NCI-H345 treated with DMSO at 0.1 percent for 48 hours (cell line): Measurements from ENCODE around the gene IQCK.

Source experiments
- DNase-seq: peaks from one replicate; lab custom pipeline; 2025; ENCODE audit not compliant: unreplicated experiment; lab: John Stamatoyannopoulos, UW

Gene IQCK

DNA sequence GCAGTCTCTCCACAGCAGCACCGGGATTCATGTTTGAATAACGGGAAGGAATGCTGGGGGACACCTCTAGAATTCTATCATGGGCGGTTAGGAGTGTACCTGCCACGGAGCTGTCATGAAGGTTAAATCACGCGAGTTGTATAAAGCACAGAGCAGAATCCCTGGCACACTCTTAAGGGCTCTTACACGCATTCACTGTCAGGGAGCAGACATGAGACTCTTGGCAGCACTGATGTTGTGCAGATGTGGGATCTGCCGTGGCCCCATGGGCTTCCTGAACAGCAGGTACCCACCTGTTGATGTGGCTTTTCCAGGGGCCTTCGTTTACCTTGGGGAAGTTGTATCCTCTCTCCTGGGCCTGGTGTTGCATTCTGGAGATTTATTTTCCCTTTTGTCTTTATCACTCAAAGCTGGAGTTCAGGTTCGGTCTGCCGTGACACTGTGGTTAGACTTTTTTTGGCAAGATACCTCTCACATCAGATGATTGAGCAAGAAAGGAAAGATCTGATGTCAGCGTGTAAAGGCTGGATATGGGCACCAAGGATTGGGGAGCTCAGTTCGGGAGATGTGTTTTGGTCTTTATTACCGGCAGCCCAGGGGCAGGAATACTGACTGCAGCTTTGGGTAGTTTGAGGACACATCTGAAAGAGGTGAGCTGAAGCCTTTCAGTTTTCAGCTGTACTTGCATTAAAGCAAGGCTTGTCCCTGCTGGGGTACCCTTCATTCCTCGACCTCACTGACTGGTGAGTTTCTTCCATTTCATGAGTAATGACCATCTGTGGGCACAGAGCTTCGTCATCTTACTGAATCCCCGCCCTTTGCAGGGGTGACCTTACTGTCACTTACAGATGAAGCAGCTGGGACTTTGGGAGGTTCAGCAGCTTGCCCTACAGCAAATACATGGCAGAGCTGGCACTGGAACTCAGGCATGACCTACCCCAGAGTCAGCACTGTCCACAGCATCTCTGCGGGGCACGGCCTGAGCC is 19.3 kb upstream of the IQCK start:
- no peak for DNase-seq

DNA sequence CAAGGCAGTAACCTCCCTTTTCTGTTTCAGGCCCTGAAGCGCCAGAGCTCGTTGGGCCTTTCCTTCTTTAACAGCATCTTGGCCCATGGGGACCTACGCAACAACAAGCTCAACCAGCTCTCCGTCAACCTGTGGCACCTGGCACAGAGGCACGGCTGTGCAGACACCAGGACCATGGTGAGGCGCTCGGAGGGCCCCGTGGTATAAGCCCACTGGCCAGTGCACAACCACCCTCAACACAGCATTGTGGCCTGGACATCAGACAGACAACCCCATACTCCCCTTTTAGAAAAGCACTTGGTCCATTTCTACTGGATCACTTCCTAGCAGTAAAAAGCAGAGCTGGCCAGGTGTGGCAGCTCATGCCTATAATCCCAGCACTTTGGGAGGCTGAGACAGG is 18.6 kb upstream of the IQCK start:
- DNase-seq = no peak

DNA sequence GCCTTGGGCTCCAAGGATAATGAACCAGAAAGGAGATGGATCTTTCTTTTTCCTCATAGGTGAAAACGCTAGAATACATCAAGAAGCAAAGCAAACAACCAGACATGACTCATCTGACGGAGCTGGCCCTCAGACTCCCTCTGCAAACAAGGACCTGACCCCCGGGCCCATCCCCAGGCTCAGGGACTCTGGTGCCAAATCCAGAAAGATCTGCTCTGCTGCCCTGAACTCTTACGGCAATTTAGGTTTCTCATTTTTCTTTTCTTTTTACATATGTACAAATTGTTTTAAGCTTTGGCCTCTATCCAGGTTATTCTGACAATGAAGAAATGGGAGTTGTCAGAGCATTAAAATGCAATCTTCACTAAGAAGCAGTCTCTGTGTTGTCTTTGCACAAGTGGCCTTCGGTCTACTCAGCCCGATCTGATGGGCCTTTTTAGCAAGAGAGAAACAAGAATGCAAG is 17.7 kb upstream of the IQCK start:
- no peak for DNase-seq

DNA sequence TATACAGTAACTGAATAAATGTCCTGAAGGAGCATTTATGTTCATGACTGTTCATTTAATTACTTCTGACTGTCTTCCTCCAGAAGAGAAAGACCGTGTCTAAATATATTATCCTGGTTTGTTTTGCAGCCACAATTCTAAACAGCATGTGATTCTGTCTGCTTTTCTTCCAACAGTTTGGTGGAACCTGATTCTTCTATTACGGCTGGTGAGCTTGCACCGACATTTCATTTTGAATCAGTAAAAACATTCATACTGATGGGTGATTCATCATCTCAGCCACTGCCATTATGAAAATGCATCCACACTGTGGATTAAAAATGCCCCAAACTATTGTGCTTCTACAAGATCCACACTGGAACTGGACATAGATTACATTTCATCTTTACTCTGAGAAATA is 17.0 kb upstream of the IQCK start:
- no peak for DNase-seq

DNA sequence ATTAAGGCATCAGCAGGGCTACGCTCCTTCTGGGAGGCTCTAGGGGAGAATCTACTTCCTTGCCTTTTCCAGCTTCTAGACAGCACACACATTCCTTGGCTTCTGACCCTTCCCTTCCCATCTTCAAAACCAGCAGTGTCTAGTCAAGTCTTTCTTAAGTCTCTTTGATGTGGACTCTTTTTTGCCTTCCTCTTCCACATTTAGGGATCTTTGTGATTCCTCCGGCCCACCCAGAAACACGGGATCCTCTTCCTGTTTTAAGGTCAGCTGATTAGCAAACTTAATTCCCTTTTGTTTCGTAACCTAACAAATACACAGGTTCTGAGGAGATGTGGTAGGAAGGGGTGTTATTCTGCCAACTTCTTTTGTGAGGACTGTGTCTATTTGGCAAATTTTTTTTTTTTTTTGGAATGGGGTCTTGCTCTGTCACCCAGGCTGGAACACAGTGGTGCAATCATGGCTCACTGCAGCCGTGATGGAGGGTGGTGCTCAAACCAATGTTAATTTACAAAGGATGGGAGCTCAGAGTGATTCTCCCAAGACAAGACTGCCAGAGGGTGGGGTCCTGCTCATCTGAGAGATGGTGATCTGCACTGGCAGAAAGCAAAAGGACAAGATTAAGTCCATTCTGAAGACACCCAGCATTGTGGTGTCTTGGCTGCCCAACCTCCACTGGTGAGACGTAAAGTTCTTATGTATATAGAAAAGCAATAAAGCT is 14.7 kb upstream of the IQCK start:
- DNase-seq = no peak

DNA sequence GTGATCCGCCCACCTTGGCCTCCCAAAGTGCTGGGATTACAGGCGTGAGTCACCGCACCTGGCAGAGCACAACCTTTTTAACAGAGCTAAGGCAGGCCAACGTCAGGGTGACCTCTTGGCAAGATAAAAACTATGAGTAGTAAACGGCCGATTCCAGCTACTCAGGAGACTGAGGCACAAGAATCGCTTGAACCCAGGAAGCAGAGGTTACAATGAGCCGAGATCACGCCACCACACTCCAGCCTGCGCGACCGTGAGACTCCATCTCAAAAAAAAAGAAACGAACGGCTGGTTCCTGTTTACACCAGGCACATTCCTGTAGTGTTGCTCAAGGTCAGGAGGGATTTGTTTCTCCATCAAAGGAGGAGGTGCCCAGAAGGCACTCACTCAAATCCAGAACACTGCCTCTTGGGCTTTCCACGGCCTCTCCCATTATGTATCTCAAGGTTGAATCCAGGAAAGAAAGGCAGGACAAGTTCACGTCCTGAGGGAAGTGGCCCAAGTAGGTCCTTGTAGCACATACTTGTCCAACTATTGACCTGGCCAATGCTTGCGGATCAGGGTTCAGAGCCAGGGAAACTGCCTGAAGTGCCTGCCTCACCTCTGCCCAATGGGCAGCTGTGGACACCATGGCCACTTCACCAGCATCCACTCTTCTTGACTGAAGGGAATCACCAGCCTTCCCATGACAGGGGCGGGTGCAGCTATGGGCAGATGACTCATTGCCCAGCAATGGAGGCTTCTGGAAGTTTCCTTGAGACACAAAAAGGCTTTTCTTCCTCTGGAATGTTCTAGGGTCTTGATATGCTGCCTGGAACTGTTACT is 13.5 kb upstream of the IQCK start:
- no peak for DNase-seq

DNA sequence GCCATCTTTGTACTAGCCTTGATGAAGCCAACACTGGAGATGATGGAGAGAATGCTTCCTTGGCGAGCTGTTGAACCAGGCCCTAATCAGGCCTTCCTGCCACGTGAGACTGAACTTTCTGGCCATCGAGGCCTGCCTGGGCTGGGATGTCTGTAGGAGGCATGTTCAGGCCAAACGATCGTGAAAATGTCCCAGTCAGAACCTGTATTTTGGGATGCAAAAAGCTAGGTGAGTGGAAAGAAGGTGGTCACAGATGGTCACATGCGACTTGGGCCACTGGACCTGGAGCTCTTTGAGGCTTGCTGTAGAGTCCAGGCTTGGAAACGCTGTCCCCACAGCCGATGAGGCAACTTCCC is 12.9 kb upstream of the IQCK start:
- DNase-seq = no peak

DNA sequence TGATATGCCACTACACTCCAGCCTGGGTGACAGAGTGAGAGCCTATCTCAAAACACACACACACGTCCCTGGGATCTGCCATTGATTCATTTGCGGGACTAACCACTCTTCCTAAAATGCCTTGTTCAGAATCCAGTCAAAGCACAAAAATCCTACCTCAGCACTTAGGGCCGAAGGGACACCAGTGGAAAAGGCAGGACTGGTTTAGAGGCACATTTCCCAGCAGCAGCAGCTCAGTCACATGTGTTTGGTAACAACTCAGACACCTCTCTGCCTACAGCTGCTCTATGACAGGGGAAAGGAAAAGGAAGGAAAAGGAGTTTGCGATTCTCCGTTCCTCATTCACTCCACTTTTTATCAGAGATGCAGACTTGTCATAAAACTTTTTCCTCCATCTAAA is 12.2 kb upstream of the IQCK start:
- DNase-seq = no peak

DNA sequence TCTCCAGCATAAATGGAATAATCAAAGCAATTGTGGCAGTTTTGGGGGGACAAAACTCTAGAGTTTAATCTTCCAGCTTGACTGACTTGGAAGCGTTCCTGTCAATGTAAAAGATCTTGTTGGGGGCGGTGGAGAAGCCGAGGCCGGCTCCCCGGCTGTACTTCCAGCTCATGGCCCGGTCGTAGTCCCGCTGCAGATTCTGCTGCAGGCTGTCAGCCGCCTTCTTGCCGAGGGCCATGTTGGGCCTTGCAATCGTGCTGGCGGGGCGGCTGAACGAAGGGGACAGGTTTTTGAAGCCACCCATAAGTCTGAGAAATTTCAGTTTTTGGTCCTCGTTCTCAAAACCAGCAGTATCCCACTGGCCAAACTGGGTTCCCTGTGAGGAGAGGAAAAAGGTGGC is 11.2 kb upstream of the IQCK start:
- no peak for DNase-seq

DNA sequence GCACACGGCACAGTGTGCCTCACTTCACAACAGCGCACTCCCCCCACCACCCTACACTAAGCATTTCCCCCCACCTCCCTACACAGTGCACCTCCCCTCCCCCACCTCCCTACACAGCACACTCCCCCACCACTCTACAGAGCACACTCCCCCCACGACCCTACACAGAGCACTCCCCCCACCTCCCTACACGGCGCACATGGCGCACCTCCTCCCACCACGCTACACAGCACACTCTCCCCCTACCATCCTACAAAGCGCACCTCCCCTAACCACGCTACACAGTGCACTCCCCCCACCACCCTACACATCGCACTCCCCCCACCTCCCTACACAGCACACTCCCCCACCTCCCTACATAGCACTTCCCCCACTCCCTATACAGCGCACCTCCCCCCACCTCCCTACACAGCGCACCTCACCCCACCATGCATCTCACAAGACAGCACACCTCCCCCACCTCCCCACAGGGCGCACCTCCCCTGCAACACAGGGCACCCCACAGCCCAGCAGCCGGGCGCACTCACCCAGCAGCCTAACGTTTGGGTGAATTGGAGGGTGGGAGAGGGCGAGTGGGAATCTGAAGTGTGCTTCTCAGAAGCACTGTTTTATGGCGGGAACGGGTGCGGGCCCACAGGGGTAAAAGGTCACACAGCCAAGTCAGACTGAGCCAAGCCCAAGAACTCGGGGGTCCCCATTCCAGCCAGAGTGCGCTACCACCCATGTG is 10.3 kb upstream of the IQCK start:
- no peak for DNase-seq

DNA sequence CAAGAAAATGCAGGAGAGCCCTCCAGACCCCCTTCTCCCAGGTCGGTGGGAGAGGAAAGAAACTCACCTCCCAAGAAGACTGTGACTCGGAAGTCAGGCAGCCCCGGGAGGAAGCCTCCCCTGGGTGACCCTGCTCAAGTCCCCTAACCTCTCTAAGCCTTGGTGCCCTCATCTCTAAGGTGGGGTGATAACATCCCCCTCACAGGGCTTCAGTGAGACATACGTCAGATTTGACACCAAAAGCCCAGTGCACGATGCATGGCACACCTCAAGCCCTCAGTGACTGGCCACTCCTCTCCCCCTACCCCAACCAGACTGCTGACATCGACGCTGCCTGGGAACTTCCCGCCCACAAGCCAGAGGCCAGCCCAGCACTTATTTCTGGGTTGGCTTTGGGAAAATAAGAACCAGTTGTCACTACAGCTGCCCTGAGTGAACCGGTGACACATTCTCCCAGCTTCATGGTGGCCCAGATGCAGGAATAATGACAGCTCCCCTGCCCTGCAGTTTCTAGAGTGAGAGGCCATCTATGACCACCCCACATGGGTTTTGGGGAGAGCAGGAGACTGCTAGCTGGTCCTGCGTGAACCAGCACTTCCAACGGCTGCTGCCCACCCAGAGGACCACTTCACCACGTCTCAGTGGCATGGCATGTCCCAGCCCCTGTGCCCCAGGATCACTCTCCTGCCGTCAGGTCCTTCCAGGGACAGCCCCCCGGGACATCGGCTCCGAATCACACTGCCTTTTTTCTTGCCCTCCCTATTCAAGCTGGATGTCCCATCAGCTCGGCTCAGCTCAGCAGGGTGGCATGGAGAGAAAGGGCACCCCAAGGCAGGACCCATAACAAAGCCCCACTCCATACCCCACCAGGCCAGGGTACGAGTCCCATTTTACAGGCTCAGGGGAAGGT is 9.5 kb upstream of the IQCK start:
- no peak for DNase-seq

DNA sequence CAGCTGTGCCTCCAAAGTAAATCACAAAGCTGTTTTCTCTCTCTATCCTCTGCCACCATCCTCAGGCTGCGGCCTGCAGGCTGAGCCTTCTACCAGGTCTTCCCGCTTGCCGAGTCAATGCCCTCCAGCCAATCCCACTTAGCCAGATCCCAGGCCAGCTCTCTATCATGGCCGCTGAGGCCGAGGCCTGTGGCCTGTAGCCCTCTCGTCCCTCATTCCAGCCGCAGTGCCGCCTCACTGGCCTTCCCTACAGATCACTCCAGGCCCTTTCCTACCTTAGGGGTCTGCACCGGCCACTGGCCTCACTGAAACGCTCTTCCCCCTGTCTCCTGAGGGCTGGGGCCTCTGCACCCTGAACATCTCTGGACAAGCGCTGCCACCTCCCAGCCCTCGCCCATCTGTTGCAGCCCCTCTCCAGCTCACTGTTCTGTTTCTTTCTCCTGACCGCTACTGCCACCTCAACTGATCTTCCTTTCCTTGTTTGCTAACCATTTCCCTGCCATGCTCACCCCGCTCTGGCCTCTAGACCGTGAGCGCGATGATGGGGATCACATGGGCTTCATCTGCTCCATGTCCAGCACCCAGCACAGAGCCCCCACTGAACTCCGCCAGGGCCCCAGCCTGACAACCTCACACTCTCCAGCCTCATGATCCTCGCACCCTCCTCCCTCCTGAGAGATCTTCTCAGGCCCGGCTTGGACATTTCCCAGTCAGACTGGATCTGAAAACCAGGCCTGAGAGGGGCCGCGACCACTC is 8.5 kb upstream of the IQCK start:
- no peak for DNase-seq

DNA sequence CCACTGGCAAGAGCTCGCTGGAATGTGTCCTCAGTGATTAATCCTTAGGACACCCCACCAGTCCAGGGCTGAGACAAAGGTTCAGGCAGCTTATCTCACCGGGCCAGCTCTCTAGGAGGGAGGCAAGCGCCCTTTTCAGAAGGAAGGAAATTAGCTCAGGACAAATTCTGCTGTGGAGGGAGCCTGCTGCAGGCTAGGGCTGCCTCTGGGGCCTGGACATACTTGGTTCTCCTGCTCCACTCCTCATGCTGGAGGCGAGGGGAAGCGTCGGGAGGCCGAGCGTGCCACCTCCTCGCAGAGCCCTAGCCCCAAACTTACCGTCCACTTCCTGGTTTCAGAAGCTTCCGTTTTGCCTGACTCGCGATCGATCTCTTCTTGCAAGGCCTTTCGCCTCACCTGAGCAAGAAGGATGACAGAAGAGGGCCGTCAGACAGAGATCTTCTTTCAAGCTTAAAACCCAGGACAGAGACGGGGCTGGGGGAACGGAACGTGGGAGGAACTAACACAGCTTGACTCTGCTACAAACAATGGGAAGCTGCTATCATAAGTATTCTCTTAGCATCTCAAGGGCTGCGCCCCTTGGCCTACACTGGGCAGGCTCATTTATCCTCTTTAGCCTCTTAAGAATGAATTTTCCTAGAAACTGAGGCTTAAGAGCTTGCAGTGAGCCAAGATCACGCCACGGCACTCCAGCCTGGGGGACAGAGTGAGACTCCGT is 7.7 kb upstream of the IQCK start:
- no peak for DNase-seq

DNA sequence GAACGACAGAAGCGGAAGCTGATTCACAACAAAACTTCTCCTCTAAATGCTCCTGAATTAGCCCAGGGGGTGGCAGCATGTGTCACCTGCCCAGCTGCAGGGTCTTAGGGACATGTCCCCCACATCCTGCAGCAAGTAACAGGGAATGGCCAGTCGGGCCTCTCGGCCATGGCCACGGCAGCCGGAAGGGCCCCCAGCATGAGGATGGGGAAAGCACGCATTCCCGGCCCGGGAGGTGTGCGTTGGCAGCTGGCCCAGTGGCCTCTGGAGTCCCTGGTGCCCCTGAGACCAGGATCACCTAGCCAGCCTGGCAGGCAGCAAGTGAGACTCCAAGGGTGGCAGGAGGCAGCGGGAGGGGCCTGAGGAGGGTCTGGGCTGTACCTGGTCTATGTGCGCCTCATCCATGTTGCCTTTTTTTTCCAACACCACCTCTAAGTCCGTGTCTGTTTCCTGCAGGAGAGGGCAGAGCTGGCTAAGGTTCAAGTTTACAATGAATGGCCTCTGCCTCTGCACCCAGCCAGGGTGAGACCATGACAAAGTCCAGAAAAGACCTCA is 7.0 kb upstream of the IQCK start:
- DNase-seq = no peak

DNA sequence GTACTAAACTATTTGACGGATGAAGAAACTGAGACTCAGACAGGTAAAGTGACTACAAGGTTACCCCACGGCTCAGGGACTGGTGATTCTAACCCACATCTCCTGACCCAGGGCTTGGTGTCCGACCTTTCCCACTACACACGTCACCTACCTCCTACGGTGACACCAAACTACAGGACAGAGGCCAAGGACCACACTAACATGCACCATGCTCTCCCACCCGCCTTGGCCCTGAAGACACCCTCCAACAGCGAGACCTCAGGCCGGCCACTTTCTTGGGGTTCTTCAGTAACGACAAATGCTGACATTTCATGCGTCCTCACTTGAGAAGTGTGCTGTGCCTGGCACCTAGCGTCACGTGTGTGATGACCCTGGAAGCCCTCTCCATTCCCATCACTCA is 6.4 kb upstream of the IQCK start:
- no peak for DNase-seq

DNA sequence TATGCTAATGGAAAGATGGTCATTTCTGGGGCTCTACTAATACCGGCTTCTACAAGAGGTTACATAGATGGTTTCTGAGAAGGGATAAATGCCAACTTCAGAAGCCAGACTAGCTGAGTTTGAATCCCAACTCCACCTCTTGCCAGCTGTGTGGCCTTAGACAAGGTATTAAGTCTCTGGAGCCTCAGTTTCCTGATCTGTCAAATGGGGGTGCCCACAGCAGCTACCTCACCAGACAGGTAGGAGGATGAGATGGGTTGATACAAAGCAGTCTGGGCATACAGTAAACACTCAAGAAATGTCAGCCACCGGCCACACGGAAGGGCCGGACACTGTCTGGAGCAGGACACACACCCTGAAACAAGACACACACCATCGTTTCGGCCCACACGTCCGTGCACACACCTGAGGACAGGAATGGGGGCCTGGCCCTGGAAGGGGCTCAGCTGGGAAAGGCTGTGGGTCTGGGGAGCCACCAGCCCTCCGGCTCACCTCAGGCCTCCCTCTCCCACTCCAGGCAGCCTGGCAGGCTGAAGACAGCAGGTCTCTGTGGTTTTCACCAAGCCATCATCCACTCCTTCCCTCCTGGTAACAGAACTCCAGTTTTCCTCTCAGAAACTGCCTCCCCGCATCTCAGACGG is 5.5 kb upstream of the IQCK start:
- no peak for DNase-seq

DNA sequence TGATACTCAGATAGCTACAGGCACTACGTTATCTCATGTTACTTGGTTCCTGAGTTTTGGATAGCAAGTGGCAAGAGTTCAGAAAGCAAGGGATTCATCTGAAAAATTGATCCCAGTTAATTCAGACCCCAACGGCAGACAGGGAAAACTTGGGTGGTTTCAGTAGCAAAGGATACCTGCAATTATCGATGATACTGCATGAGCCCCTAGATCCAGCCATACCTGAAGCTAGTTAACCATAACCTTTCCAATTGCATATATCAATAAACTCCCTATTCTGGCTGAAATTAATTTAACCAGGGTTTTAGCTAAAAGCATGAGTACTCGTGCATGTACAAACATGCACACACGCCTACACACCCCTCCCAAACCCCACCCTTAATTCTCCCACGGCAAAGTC is 4.4 kb upstream of the IQCK start:
- no peak for DNase-seq

DNA sequence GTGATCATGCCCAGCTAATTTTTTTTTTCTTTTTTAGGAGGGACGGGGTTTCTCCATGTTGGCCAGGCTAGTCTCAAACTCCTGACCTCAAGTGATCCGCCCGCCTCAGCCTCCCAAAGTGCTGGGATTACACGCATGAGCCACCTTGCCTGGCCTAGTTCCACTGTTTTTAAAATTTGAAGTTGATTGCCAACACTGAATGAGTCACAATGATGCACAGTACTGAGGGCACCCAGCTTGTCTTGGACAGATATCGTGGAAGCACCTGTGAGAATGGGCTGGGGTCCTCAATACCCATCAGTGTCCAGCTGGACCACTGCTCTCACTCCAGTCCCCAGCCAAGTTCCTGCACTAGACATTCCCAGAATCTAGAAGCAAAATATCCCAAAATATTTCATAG is 2.5 kb upstream of the IQCK start:
- DNase-seq = no peak
